HG03521 (cell line): Measurements from ENCODE around the gene MDM2.

Experiments used
- ATAC-seq: cut with Tn5 transposase; IDR thresholded peaks from one replicate; pipeline ENCODE4 v1.9.1; 2021; ENCODE audit warnings: mild to moderate bottlenecking, moderate library complexity; ENCODE audit not compliant: unreplicated experiment

The MDM2 gene

GRCh38 chr12:68844788-68845695 lies 37.1 kb downstream of the MDM2 start:
- ATAC-seq: no peak

GRCh38 chr12:68846811-68847210 lies 38.8 kb downstream of the MDM2 start:
- ATAC-seq: no peak

- no peak for ATAC-seq
These were observed 42.4 kb downstream of the MDM2 start for GRCh38 chr12:68850390-68850789.

DNA sequence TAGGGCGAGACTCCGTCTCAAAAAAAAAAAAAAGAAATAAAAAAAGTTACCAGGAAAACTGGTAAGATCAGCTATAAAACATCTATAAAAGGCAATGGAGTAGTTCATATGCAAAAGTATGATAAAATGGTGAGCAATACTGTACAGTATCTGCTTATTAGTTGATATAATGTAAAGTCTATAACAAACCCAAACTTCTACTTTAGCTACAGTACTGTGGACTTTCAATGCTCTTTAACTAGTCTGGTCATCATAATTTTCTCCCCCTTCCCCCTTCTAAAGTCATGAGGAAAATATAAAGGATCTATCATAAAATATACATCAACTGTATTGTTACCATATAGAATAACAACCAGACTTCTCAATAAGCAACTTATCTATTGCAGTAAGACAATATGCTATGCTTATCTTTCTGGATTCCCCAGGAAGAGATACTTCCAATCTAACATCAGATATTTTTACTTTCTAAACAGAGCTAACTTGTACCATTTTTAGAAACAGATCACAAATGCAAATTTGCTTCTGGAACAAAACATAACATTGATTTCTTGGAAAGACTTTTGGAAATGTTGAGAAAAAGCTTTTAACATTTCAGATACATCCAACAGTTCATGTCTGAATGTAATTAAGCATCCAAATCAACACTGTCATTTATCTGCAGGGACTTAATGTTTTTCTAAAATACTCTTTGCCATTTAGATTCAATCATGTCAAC lies 43.8 kb downstream of the MDM2 start:
- ATAC-seq: no peak

- ATAC-seq: no peak
These were observed 45.6 kb downstream of the MDM2 start for GRCh38 chr12:68853396-68854077.

DNA sequence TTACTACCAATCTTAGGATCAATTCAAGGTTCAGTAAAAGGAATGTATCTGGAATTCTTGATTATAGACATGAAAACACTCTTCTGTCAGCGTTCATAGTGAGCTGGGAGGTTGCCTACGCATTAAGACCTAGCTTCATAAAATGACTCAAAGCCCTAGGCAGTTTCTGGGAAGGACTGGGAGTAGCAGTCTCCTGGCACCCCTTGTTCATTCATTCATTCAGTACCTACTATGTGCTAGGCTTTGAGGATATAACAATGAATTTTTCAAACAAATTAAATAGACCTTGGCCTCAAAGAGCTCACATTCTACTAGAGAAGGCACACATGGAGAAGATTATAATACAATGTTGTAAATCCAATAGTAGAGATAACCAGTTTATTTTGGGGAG lies 46.1 kb downstream of the MDM2 start:
- ATAC-seq: no peak

DNA sequence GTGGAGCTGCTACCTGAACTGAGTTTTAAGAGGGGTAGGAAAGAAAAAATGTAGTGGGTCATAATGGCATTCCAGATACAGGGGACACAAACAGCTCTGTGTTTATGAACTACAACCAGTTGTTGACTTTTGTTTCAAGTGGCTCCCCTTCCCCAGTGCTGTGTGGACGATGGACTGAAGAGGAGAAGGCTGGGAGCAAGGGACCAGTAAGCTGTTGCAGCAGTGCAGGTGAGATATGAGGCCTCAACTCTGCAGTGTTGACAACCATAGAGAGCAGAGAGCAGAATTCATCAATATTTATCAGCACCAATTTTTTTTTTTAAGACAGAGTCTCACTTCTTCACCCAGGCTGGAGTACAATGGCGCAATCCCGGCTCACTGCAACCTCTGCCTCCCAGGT lies 46.6 kb downstream of the MDM2 start:
- ATAC-seq: no peak

DNA sequence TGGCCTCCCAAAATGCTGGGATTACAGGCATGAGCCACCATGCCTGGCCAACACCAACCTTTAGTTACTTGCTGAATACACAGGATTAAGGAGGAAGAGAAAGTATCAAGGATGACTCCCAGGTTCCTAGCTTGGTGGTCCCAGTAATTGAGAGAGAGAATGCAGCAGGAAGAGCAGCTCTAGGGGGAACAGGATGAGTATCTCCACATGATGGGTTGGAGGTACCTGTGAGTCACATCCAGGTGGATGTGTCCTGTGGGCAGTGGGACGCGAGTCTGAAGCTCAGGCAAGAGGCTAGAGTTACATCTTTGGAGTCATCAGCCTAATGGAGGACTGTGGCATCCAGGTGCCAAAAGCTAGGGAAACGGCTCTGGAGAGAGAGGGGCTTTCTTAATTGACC lies 47.1 kb downstream of the MDM2 start:
- no peak for ATAC-seq

GRCh38 chr12:68855771-68856170 lies 47.8 kb downstream of the MDM2 start:
- no peak for ATAC-seq

GRCh38 chr12:68856510-68856909 lies 48.5 kb downstream of the MDM2 start:
- ATAC-seq: no peak

GRCh38 chr12:68861890-68862289 lies 53.9 kb downstream of the MDM2 start:
- ATAC-seq: no peak

- no peak for ATAC-seq
These were observed 55.3 kb downstream of the MDM2 start for GRCh38 chr12:68863109-68863770.

DNA sequence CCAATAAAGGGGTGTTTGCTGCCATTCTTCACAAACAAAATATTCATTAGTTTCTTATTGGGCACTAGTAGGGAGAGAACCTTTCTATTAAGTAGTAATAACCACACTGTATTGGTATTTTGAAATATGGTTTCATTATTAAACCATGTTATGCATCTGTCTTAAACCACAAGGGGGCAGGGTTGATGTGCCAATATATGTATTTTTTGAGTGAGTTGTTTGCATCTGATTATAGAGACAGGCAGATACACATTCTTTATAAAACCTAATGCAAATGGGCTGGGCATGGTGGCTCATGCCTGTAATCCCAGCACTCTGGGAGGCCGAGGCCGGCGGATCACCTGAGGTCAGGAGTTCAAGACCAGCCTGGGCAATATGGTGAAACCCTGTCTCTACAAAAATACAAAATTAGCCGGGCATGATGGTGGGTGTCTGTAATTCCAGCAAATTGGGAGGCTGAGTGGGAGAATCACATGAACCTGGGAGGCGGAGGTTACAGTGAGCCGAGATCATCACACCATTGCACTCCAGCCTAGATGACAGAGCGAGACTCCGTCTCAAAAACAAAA lies 56.0 kb downstream of the MDM2 start:
- ATAC-seq: peak; percentile 46

DNA sequence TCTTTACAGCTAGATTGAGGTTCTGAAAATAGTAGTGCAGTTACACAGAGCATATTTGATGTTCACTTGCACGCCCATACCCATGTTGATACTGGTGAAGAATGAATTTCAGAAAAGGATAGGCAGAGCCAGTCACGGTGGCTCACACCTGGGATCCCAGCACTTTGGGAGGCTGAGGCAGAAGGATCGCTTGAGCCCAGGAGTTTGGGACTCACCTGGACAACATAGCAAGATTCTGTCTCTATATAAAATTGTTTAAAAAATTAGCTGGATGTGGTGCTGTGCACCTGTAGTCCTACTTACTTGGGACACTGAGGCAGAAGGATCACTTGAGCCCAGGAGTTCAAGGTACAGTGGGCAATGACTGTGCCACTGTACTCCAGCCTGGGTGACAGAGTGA lies 56.6 kb downstream of the MDM2 start:
- ATAC-seq: no peak

DNA sequence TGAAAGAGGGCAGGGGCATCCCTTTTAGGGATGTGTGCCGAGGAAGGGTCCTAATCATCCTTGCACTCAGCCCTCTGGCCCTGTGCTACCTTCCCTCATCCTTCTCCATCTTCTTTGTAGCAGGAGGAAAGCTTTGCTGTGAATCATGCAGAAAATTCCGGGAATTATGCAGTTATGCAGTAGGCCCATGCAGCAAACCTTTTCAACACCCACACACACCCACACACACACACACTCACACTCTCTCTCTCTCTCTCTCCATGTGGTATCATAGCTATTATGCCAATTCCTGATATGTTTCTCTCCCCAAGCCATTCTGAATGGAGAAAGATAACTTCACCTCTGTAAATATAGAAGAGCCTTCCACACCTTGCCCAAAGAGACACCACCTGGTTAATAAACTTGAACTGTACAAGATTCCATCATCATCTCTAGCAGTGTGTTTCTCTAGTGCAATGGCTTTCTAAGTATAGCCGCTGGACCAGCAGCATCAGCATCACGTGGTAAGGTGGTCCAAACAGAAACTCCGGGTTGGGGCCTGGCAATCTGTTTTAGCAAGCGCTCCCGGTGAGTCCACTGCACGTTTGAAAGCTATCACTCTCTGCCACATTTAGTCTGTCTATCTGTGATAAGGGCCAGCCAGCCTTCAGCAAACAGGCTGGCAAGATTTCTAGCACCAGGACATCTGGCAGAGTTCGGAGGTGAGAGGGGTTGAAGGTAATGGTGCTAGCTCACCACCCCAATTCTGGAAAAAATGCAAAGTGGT lies 57.6 kb downstream of the MDM2 start:
- no peak for ATAC-seq

- no peak for ATAC-seq
These were observed 59.0 kb downstream of the MDM2 start for GRCh38 chr12:68866950-68867349.

- ATAC-seq: no peak
These were observed 59.6 kb downstream of the MDM2 start for GRCh38 chr12:68867606-68868005.

- no peak for ATAC-seq
These were observed 60.2 kb downstream of the MDM2 start for GRCh38 chr12:68868043-68868790.

DNA sequence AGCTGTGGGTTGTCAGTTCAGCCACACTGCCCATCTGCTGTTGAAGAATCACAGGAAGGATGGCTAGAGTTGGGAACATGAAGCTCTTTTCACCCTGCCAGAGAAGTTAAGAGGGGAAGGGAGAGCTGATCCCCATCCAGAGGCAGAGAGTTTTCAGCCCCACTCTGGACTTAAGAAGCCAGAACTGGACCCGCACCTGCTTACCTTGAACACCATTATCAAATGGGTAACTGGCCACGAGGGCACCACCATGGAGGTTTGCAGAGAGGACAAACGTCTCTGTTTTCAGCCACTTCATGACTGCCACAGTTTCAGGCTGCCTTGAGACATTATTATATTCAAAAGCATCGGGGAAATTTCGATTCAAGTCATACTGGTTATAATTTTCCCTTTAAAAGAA lies 62.0 kb downstream of the MDM2 start:
- ATAC-seq: no peak
